Measurements from ENCODE around the gene SLC35D2.

DNA sequence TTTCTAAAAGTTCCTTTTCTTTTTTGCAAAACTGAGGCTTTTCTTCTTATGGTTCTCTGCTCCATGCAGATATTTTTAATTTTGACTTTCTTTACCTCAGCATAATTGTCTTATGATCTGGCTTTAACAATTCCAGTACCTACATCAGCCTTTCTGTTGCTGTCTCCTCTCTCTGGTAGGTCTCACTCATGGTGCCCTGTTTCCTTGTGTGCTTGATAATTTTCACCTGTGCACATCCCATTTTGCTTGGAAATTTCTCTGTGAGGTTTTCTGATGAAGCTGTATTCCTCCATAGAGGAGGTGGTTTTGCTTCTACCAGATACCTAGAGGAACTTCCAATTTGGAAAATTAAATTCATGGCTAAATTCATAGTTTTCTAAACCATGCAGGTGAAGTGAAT, 79.3 kb downstream of the SLC35D2 start:
- TF ChIP-seq, protein P1, sequence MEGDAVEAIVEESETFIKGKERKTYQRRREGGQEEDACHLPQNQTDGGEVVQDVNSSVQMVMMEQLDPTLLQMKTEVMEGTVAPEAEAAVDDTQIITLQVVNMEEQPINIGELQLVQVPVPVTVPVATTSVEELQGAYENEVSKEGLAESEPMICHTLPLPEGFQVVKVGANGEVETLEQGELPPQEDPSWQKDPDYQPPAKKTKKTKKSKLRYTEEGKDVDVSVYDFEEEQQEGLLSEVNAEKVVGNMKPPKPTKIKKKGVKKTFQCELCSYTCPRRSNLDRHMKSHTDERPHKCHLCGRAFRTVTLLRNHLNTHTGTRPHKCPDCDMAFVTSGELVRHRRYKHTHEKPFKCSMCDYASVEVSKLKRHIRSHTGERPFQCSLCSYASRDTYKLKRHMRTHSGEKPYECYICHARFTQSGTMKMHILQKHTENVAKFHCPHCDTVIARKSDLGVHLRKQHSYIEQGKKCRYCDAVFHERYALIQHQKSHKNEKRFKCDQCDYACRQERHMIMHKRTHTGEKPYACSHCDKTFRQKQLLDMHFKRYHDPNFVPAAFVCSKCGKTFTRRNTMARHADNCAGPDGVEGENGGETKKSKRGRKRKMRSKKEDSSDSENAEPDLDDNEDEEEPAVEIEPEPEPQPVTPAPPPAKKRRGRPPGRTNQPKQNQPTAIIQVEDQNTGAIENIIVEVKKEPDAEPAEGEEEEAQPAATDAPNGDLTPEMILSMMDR (conservative IDR thresholded peaks at IDR 0.05; ENCODE audit: low read length): no peak
- no peak for TF ChIP-seq EZH2phosphoT487 (IDR thresholded peaks at IDR 0.05; ENCODE audit: borderline replicate concordance, low read depth, low read length)
